SK-N-MC (cell line): Measurements from ENCODE around the gene SLC6A11.

Experiments
- EZH2 ChIP-seq: fragments of 200-600 bp; sonication (generic); IDR thresholded peaks from one replicate; pipeline ENCODE4 v1.6.1; 2017; ENCODE audit warnings: antibody characterized with exemption
- POLR2AphosphoS5 ChIP-seq: IDR thresholded peaks from 2 replicates; pipeline ENCODE4 v1.6.1; 2012; ENCODE audit warnings: mild to moderate bottlenecking, low read depth, low read length, borderline replicate concordance

DNA sequence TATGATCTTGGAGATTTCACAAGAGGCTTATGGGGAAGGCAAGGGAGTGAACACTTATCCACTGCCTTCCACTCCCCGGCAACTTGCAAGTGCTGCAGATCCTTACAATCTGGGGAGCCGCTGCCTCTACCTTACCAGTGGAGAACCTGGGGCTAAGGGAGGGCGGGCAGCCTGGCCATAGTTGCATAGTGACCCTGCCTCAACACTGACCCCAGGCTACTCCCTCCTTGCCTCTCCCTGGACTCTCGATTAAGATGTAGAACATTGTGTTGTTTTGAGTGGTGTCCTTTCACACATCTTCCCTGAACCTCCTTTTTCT is 30.6 kb downstream of the SLC6A11 start:
- TF ChIP-seq EZH2 (no peak), POLR2AphosphoS5 (no peak)
